Keratinocyte (primary cell): ENCODE measurements around the gene TMEM135. TPM values are rescaled to one million over a fixed set of nuclear protein-coding genes. Genes with fewer than 3 reads are reported as not detected.

Experiments used
- DNase-seq: peaks from one replicate; pipeline ENCODE4 v3.0.0-alpha.2; 2011; ENCODE audit warnings: low read depth, missing footprints, low spot score
- FAIRE-seq: peaks from 2 replicates; lab custom pipeline; 2011; peaks lifted over from hg19 to GRCh38; lab: Jason Lieb, UNC
- H2AFZ ChIP-seq: 2 replicates; pipeline ENCODE4 v1.6.0; 2012; ENCODE audit warnings: low read length, control low read depth, inconsistent platforms; ENCODE audit not compliant: control insufficient read depth
- H3K27ac ChIP-seq: 2 replicates; pipeline ENCODE4 v1.5.1; 2011; ENCODE audit warnings: low read length; ENCODE audit not compliant: control insufficient read depth, insufficient read depth
- H3K27me3 ChIP-seq: 3 replicates; pipeline ENCODE4 v1.6.0; 2011; ENCODE audit warnings: low read length; ENCODE audit not compliant: control insufficient read depth, insufficient read depth; ENCODE audit errors: extremely low read depth
- H3K36me3 ChIP-seq, 2 experiments: 2 replicates in 1 of 2; 3 replicates in 1 of 2; pipeline ENCODE4 v1.5.1; 2011; ENCODE audit warnings: low read length in 2 of 2, mild to moderate bottlenecking in 1 of 2; ENCODE audit not compliant: control insufficient read depth in 2 of 2, insufficient read depth in 2 of 2; ENCODE audit errors: extremely low read depth in 1 of 2
- H3K4me1 ChIP-seq: 3 replicates; pipeline ENCODE4 v1.5.1; 2011; ENCODE audit warnings: low read length; ENCODE audit not compliant: control insufficient read depth, insufficient read depth; ENCODE audit errors: extremely low read depth
- H3K4me2 ChIP-seq: 3 replicates; pipeline ENCODE4 v1.6.0; 2011; ENCODE audit warnings: low read depth, low read length; ENCODE audit not compliant: control insufficient read depth, insufficient read depth; ENCODE audit errors: extremely low read depth
- H3K4me3 ChIP-seq, 3 experiments: fragments of 200-600 bp in 1 of 3; sonication (generic) in 1 of 3; 2 replicates in 2 of 3; 3 replicates in 1 of 3; pipeline ENCODE4 v1.5.1; 2011 to 2016; ENCODE audit warnings: low read length in 3 of 3, mild to moderate bottlenecking in 3 of 3, control low read depth in 2 of 3, inconsistent platforms in 1 of 3, low read depth in 1 of 3, mixed read lengths in 1 of 3, mixed run types in 1 of 3, moderate library complexity in 1 of 3; ENCODE audit not compliant: control insufficient read depth in 2 of 3, insufficient read depth in 2 of 3; ENCODE audit errors: extremely low read depth in 1 of 3
- H3K79me2 ChIP-seq: 2 replicates; pipeline ENCODE4 v1.6.0; 2012; ENCODE audit warnings: low read length; ENCODE audit not compliant: control insufficient read depth, insufficient read depth
- H3K9ac ChIP-seq: 3 replicates; pipeline ENCODE4 v1.6.0; 2011; ENCODE audit warnings: low read length; ENCODE audit not compliant: control insufficient read depth, insufficient read depth; ENCODE audit errors: extremely low read depth
- H3K9me1 ChIP-seq: 3 replicates; pipeline ENCODE4 v1.6.0; 2011; ENCODE audit warnings: low read length; ENCODE audit not compliant: control insufficient read depth, insufficient read depth; ENCODE audit errors: extremely low read depth
- H3K9me3 ChIP-seq: 2 replicates; pipeline ENCODE4 v1.5.1; 2012; ENCODE audit warnings: low read depth, low read length; ENCODE audit not compliant: control insufficient read depth
- H4K20me1 ChIP-seq: 3 replicates; pipeline ENCODE4 v1.6.0; 2011; ENCODE audit warnings: low read length; ENCODE audit not compliant: control insufficient read depth, insufficient read depth; ENCODE audit errors: extremely low read depth
- EZH2 ChIP-seq: IDR thresholded peaks from one replicate; pipeline ENCODE4 v1.6.1; 2012; ENCODE audit warnings: inconsistent platforms, mild to moderate bottlenecking, low read length, moderate library complexity
- dilution Hi-C: fragments of 300-500 bp; cut with MboI; formaldehyde crosslinking; loops from one replicate; pipeline ENCODE4 v1.7.0; 2020; ENCODE audit warnings: low sequenced_read_pairs; ENCODE audit not compliant: extremely low pct_ligation_motif_present
- polyA plus RNA-seq, 5 experiments: library from polyadenylated mRNA; depleted of rRNA in 3 of 5; stranded (reverse) in 3 of 5; stranded (forward) in 1 of 5; unstranded in 1 of 5; fragments of >200 nt; gene quantifications; 1 replicate in 1 of 5; 2 replicates in 3 of 5; 3 replicates in 1 of 5; pipeline versions ENCODE4 v1.2.1 to v1.2.3, GENCODE V29; 2011 to 2012; ENCODE audit warnings: missing spikeins in 2 of 5, low read depth in 1 of 5, low replicate concordance in 1 of 5
- TF ChIP-seq, protein P1 (sequence below), 3 experiments: IDR thresholded peaks in 1 of 3; conservative IDR thresholded peaks in 1 of 3; optimal IDR thresholded peaks in 1 of 3; 2 replicates in 2 of 3; 3 replicates in 1 of 3; pipeline versions ENCODE3 to v1.5.1; 2011; ENCODE audit warnings: low read length in 3 of 3, mild to moderate bottlenecking in 3 of 3, moderate library complexity in 2 of 3, control low read depth in 1 of 3, inconsistent platforms in 1 of 3; ENCODE audit not compliant: insufficient read depth in 2 of 3; ENCODE audit errors: extremely low read depth in 1 of 3

TMEM135 gene
- polyA plus RNA-seq, 1 donor (not counting 4 experiments of a cell fraction or from before 2014, with no cell fraction given), result 15.0 TPM

DNA sequence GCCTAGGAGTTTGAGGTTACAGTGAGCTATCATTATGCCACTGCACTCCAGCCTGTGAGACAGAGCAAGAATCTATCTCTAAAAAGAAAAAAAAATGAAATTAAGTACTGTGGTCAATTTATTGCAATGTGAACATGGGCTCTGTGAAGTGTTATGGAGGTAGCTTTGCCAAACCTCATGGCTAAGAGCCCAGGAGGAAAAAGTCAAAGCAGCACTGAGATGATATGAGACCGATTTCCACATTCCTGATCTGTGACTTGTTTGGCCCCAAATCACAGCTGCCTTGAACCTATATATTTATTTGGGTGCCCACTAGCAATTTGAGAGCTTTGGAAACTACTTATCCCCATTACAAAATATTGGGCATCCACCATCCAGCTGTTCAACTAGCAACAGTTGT is 29.8 kb upstream of the TMEM135 start:
- Histone ChIP-seq H3K9ac (no peak overlapping the region), H3K36me3 (no peaks in the 10 kb centered on the region), H3K9me1 (no peaks in the 10 kb centered on the region), H3K27me3 (no peaks in the 10 kb centered on the region), H3K27ac (no peak overlapping the region), H3K4me2 (no peak overlapping the region), H3K9me3 (no peaks in the 10 kb centered on the region), H3K4me1 (no peaks in the 10 kb centered on the region), H3K4me3 (no peak overlapping the region), H2AFZ (no peak overlapping the region), H4K20me1 (no peaks in the 10 kb centered on the region), H3K79me2 (no peaks in the 10 kb centered on the region)
- dilution Hi-C loops, result no loop called here
- DNase-seq (no peak), FAIRE-seq (no peak)
- TF ChIP-seq, protein P1, sequence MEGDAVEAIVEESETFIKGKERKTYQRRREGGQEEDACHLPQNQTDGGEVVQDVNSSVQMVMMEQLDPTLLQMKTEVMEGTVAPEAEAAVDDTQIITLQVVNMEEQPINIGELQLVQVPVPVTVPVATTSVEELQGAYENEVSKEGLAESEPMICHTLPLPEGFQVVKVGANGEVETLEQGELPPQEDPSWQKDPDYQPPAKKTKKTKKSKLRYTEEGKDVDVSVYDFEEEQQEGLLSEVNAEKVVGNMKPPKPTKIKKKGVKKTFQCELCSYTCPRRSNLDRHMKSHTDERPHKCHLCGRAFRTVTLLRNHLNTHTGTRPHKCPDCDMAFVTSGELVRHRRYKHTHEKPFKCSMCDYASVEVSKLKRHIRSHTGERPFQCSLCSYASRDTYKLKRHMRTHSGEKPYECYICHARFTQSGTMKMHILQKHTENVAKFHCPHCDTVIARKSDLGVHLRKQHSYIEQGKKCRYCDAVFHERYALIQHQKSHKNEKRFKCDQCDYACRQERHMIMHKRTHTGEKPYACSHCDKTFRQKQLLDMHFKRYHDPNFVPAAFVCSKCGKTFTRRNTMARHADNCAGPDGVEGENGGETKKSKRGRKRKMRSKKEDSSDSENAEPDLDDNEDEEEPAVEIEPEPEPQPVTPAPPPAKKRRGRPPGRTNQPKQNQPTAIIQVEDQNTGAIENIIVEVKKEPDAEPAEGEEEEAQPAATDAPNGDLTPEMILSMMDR (optimal IDR thresholded peaks at IDR 0.05 in 1 of 3, IDR thresholded peaks at IDR 0.05 in 1 of 3, conservative IDR thresholded peaks at IDR 0.05 in 1 of 3; ENCODE audit: extremely low read depth in 1 of 3, insufficient read depth in 2 of 3, low read length in 3 of 3), result no peak
- TF ChIP-seq EZH2, result no peak

DNA sequence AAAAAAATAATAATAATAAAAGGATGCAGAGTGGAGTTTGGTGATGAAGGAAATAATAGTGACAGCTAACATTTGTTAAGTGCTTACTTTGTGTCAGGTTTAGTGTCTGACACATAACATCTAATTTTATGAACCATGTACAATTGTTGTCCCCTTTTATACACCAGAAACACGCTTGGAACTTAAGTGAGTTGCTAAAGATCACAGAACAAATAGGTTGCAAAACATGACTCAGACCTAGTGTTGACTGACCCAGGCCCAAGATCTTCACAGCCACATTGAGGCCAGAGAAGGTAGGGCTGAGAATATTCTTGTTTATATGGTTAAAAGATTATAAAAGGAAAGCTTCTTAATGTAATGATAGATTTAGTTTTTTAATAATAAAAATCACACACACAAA is 25.6 kb upstream of the TMEM135 start:
- no peak overlapping the region for H3K4me2 ChIP-seq
- H3K9me1 ChIP-seq, result no peaks in the 10 kb centered on the region
- TF ChIP-seq, protein P1 (optimal IDR thresholded peaks at IDR 0.05 in 1 of 3, IDR thresholded peaks at IDR 0.05 in 1 of 3, conservative IDR thresholded peaks at IDR 0.05 in 1 of 3; ENCODE audit: extremely low read depth in 1 of 3, insufficient read depth in 2 of 3, low read length in 3 of 3), result no peak
- TF ChIP-seq EZH2, result no peak
- no peak overlapping the region for H2AFZ ChIP-seq
- no peaks in the 10 kb centered on the region for H3K9me3 ChIP-seq
- H3K27ac ChIP-seq, result no peak overlapping the region
- no peaks in the 10 kb centered on the region for H3K79me2 ChIP-seq
- no peak overlapping the region for H3K4me3 ChIP-seq
- no peaks in the 10 kb centered on the region for H3K27me3 ChIP-seq
- dilution Hi-C loops, result no loop called here
- H3K9ac ChIP-seq, result no peak overlapping the region
- H4K20me1 ChIP-seq, result no peaks in the 10 kb centered on the region
- H3K4me1 ChIP-seq, result no peaks in the 10 kb centered on the region
- H3K36me3 ChIP-seq, result no peaks in the 10 kb centered on the region
- FAIRE-seq, result no peak
- DNase-seq, result no peak
